Right hindlimb (tissue), 1 donor: Measurements from ENCODE around the gene CPT1B.
"Not testable (repeated sequence)": the region's sequence is repeated elsewhere in the genome, so short reads cannot be mapped to it uniquely, and the experiment has no call there.

ENCODE experiments used
- DNase-seq: peaks from one replicate; pipeline ENCODE4 v3.0.0-alpha.2; 2018

The CPT1B gene

GRCh38 chr22:50526108-50526833 is 52.0 kb downstream of the CPT1B start:
- DNase-seq = peak; percentile 92

- DNase-seq = no peak
Measured at GRCh38 chr22:50525858-50526107, 52.4 kb downstream of the CPT1B start.

GRCh38 chr22:50525104-50525857 is 52.9 kb downstream of the CPT1B start, which contains the start of gene SCO2:
SCO2 (minus strand) TSS chr22:50525598; CDS start chr22:50524411, 1,187 bp downstream.
- peak; percentile 98 for DNase-seq

GRCh38 chr22:50524676-50525103 is 53.5 kb downstream of the CPT1B start:
- DNase-seq = no peak

- peak; percentile 23 for DNase-seq
Measured at GRCh38 chr22:50523806-50524675, 54.2 kb downstream of the CPT1B start.

- no peak for DNase-seq
Measured at GRCh38 chr22:50523458-50523805, 54.8 kb downstream of the CPT1B start.

- DNase-seq = peak; percentile 21
Measured at GRCh38 chr22:50522806-50523438, 55.3 kb downstream of the CPT1B start.

- DNase-seq = peak; percentile 25
Measured at GRCh38 chr22:50522208-50522805, 55.9 kb downstream of the CPT1B start.

GRCh38 chr22:50521710-50522109 is 56.5 kb downstream of the CPT1B start:
- DNase-seq = no peak

- DNase-seq = no peak
Measured at GRCh38 chr22:50520826-50521453, 57.3 kb downstream of the CPT1B start.

- DNase-seq = not testable (repeated sequence)
Measured at GRCh38 chr22:50520184-50520583, 58.0 kb downstream of the CPT1B start.

- DNase-seq = no peak
Measured at GRCh38 chr22:50519151-50519550, 59.1 kb downstream of the CPT1B start.
